ENCODE data around the gene C14orf180.

DNA sequence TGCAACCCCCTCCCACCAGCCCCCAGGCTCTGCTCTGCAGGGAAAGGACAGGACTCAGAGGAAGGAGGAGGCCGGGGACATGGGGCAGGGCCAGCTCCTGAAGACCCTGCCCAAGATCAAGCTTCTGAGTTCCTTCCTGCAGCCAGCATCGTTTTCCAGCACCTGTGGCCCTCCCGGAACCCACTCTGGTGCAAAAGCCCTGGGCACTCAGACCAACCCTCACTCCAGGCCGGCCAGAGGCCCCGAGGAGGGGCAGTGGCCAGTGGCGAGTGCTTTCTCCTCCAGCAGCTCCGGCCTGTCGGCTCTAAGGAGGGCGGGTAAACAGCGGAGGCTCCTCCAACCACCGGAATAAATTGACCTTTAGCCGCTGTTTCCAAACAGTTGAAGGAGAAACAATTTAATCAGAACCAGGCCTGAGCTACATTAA, 14.2 kb downstream of the C14orf180 start:
- TF ChIP-seq, protein P1, sequence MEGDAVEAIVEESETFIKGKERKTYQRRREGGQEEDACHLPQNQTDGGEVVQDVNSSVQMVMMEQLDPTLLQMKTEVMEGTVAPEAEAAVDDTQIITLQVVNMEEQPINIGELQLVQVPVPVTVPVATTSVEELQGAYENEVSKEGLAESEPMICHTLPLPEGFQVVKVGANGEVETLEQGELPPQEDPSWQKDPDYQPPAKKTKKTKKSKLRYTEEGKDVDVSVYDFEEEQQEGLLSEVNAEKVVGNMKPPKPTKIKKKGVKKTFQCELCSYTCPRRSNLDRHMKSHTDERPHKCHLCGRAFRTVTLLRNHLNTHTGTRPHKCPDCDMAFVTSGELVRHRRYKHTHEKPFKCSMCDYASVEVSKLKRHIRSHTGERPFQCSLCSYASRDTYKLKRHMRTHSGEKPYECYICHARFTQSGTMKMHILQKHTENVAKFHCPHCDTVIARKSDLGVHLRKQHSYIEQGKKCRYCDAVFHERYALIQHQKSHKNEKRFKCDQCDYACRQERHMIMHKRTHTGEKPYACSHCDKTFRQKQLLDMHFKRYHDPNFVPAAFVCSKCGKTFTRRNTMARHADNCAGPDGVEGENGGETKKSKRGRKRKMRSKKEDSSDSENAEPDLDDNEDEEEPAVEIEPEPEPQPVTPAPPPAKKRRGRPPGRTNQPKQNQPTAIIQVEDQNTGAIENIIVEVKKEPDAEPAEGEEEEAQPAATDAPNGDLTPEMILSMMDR (conservative IDR thresholded peaks at IDR 0.05; ENCODE audit: low read length) = no peak
- no peak for TF ChIP-seq EZH2phosphoT487 (IDR thresholded peaks at IDR 0.05; ENCODE audit: borderline replicate concordance, low read depth, low read length)
